HG03196 (cell line): Measurements from ENCODE around the gene MEGF8.

ENCODE experiments used
- ATAC-seq: cut with Tn5 transposase; IDR thresholded peaks from one replicate; pipeline ENCODE4 v1.9.1; 2021; ENCODE audit not compliant: unreplicated experiment

The MEGF8 gene

DNA sequence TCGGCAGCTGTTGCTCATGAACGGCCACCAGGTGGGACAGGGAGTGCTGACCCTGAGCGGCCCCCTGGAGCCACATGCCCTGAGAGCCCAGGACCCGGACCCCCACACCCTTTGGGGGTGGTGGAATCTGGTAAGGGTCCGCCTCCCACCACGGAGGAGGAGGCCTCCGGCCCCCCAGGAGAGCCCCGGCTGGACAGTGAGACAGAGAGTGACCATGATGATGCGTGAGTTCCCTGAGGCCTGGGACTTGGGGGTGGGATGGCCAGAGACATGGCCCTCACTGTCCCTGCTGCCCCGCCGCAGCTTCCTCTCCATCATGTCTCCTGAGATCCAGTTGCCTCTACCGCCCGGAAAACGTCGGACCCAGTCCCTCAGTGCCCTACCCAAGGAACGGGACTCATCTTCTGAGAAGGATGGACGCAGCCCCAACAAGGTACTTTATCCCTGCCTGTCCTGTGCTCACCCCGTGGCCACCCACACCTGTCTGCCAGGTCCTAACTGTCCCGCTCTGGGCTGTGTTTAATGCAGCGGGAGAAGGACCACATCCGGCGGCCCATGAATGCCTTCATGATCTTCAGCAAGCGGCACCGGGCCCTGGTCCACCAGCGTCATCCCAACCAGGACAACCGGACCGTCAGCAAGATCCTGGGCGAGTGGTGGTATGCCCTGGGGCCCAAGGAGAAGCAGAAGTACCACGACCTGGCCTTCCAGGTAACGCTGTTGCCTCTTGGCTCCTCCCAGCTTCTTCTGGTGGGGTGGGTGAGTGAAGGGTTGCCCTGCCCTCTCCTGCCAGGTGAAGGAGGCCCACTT is 38.2 kb upstream of the MEGF8 start:
- ATAC-seq, result no peak

DNA sequence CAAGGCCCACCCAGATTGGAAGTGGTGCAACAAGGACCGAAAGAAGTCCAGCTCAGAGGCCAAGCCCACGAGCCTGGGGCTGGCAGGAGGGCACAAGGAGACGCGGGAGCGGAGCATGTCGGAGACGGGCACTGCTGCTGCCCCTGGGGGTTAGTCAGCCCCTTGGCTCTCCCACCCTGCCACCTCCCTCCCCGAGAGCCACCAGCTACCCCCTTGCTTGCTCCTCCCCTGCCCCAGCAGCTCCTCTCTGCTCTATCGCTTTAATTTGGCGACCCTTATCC is 37.7 kb upstream of the MEGF8 start:
- no peak for ATAC-seq

- no peak for ATAC-seq
Observed at GRCh38 chr19:42288387-42288786, 37.0 kb upstream of the MEGF8 start.

DNA sequence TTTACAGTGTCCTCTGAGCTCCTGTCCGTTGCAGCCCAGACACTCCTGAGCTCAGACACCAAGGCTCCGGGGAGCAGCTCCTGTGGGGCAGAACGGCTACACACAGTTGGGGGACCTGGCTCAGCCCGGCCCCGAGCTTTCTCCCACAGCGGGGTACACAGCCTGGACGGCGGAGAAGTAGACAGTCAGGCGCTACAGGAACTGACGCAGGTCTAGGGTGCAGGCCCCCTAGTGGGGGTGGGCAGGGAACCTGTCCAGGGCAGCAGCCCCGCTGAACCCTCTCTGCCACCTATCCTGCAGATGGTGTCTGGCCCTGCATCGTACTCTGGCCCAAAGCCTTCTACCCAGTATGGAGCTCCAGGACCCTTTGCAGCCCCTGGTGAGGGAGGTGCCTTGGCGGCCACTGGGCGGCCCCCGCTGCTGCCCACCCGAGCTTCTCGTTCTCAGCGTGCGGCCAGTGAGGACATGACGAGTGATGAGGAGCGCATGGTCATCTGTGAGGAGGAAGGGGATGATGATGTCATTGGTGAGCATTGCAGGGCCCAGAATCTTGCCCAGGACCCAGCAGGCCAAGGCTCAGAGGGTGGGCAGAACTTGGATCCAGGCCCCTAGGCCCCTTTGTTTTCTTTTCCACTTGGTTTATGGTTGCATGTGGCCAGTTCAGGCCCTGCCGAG is 36.4 kb upstream of the MEGF8 start:
- ATAC-seq, result no peak

DNA sequence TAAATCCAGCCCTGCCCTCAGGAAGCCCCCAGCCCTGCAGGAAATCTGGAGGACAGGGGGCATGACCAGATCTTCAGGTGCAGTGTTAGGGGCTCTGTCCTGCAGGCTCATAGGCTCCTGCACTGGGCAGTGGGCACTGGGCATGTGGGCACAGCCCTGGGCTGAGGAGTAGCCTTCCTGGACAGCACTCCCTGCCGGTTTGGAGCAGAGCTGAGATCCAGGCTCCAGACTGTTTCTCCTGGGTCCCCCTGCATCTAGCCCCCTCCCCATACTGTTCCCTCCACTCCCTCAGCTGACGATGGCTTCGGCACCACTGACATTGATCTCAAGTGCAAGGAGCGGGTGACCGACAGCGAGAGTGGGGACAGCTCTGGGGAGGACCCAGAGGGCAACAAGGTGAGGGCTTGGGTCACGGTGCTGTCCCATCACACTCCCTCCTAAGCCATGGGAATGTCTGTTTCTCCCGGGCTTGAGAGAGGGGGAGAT is 35.8 kb upstream of the MEGF8 start:
- no peak for ATAC-seq

- no peak for ATAC-seq
Observed at GRCh38 chr19:42290136-42290522, 35.3 kb upstream of the MEGF8 start.

DNA sequence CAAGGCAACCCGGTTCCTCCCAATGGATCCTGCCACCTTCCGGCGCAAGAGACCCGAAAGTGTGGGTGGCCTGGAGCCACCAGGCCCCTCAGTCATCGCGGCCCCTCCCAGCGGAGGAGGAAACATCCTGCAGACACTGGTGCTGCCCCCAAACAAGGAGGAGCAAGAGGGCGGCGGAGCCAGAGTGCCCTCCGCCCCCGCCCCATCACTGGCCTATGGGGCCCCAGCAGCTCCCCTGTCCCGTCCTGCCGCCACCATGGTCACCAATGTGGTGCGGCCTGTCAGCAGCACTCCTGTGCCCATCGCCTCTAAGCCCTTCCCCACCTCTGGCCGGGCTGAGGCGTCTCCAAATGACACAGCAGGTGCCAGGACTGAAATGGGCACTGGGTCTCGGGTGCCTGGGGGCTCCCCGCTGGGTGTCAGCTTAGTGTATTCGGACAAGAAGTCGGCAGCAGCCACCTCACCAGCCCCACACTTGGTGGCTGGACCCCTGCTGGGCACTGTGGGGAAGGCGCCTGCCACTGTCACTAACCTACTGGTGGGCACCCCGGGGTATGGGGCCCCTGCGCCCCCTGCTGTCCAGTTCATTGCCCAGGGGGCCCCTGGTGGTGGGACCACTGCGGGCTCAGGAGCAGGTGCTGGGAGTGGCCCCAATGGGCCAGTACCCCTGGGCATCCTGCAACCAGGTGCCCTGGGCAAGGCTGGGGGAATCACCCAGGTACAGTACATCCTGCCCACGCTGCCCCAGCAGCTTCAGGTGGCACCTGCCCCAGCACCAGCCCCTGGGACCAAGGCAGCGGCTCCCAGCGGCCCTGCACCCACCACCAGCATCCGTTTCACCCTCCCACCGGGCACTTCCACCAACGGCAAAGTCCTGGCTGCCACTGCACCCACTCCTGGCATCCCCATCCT is 34.7 kb upstream of the MEGF8 start:
- no peak for ATAC-seq

DNA sequence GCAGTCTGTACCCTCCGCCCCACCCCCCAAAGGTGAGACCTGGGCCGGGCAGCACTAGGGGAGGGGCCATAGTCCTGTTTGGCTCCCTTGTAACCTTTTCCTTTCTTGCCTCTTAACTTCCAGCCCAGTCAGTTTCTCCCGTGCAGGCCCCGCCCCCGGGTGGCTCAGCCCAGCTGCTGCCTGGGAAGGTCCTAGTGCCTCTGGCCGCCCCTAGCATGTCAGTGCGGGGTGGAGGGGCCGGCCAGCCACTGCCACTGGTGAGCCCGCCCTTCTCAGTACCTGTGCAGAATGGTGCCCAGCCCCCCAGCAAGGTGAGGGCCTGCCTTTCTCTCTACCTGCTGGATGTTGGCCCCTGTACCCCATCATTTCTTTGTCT is 34.0 kb upstream of the MEGF8 start:
- no peak for ATAC-seq

DNA sequence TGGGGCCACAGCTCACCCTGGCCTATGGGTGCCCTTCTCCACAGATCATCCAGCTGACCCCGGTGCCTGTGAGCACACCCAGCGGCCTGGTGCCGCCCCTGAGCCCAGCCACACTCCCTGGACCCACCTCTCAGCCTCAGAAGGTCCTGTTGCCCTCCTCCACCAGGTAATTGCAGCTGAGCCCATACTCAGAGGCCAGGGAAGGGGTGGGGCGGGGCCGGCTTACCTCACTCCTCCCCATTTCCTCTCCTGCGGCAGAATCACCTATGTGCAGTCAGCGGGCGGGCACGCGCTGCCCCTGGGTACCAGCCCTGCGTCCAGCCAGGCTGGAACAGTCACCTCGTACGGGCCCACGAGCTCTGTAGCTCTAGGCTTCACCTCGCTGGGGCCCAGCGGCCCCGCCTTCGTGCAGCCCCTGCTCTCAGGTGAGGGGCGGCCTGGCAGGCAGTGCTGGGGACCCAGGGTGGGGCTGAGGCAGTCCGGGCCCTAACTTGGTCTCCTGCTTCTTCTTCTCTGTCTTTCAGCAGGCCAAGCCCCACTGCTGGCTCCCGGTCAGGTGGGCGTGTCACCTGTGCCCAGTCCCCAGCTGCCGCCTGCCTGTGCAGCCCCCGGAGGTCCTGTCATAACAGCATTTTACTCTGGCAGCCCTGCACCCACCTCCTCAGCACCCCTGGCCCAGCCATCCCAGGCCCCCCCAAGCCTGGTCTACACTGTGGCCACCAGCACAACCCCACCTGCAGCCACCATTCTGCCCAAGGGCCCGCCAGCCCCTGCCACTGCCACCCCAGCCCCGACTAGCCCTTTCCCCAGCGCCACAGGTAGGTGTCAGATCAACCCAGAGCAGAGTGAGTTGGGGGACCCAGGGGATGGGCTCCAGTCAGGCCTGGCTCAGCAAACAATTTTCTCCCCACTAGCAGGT is 33.1 kb upstream of the MEGF8 start:
- ATAC-seq, result no peak

DNA sequence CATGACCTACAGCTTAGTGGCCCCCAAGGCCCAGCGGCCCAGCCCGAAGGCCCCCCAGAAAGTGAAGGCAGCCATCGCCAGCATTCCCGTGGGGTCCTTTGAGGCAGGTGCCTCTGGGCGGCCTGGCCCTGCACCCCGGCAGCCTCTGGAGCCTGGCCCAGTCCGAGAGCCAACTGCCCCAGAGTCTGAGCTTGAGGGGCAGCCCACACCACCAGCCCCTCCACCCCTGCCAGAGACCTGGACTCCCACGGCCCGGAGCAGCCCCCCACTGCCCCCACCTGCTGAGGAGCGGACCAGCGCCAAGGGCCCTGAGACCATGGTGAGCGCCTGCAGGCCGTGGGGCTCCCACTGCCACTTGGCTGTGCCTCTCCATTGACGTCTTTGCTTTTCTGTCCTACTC is 32.5 kb upstream of the MEGF8 start:
- ATAC-seq, result no peak

DNA sequence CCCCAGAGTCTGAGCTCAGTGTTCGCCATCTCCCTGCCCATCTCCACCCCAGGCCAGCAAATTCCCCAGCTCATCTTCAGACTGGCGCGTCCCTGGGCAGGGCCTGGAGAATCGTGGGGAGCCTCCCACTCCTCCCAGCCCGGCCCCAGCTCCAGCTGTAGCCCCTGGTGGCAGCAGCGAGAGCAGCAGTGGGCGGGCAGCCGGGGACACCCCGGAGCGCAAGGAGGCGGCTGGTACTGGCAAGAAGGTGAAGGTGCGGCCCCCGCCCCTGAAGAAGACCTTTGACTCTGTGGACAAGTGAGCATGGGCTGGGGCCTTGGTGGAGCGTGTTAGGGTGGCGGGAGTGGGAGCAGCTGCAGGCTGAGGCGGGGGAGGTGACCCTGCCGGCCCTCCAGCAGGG is 31.9 kb upstream of the MEGF8 start:
- ATAC-seq, result no peak

GRCh38 chr19:42293948-42294347 is 31.5 kb upstream of the MEGF8 start:
- no peak for ATAC-seq

- ATAC-seq, result no peak
Observed at GRCh38 chr19:42294471-42295137, 30.8 kb upstream of the MEGF8 start.

GRCh38 chr19:42295342-42295741 is 30.1 kb upstream of the MEGF8 start:
- no peak for ATAC-seq

DNA sequence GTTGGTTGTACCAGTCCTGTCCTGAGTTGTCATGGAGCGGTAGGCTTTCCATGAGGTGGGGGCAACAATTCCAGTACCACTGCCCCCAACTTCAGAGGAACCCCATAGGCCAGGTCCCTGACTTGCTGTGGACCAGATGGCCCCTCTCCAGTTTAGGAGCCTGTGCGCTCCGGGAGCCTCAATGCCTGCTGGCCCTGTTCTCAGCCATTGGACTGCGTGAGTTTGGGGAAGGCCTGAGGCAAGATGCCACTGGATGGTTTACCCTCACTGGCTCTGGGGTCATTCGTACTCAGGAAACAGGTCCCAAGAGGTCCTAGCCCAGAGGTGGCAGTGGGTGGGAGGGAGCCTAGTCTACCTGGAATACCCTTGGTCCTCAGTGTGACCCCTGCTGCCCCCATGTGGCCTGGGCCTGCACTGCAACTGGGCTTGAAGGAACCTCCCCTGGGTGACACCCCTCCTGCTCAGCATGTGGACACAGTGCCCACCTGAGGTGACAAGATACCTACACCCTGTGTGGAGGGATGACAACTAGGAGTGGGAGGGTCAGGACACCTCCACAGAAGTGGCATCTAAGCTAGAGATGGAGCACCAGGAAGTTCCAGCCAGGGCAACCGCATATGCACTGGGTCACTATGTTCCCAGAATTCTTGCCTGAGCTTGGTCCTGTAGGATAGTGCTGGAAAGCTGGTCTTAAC is 29.5 kb upstream of the MEGF8 start:
- no peak for ATAC-seq

DNA sequence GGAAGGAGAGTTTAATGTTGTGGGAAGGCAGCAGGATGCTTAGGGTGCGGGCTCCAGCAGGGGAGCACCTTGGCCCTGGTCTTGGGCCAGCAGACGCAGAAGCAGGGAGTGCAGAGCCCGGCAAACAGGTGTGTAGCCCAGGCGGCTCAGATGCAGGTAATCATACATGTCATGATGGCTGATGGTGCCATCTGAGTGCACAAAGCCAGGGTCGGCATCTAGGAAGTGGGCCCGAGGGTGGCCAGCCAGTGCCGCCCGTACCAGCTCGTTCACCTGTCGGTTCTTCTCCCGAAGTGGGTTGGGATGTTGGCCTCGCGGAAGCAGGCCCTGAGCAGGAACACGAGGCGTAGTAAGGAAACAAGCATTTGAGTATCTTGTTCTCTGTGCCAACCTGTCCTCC is 28.4 kb upstream of the MEGF8 start:
- no peak for ATAC-seq

DNA sequence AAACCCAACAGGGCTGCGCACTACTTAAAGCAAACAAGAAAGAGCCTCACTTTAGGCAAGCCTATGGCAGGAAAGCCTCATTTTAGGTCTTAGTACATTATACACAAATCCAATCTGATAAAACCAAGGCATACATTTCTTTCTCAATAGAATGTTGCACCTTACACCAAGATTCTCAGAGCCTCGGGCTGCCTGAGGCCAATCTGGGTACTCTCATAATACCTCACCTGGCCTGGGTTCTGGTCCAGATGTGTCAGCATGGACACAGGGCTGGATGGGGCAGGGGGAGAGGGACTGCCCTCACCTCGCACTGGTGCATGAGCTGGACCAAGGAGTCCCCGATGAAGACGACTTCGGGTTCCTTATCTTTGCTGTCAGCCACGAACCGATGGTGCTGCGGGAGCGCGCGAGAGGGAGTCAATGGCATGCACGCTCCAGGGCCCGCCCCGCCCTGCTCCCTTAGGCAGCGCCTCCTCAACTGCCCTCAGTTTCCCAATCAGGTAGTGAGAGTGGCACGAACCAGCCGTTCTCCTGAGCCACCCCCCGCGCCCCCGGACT is 23.7 kb upstream of the MEGF8 start, which contains the start of gene PRR19:
Gene PRR19 (plus strand): TSS at position 487 of the 558 bp plus-strand sequence. CDS start 7,453 bp downstream, outside the sequence.
- no peak for ATAC-seq

- no peak for ATAC-seq
Observed at GRCh38 chr19:42303101-42303464, 22.4 kb upstream of the MEGF8 start.

DNA sequence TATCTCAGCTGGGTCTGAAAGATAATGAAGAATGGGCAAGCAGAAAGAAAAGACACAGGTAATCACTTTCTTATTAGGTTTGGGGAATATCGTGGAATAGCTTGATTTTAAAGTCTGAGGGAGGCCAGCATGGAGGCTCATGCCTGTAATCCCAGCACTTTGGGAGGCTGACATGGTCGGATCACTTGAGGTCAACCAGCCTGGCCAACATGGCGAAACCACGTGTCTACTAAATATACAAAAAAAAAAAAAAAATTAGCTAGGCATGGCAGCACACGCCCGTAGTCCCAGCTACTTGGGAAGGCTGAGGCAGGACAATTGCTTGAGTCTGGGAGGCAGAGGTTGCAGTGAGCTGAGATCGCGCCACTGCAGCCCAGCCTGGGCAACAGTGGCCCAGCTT is 21.6 kb upstream of the MEGF8 start:
- no peak for ATAC-seq
